HG03520 (cell line): ENCODE data around the gene ZNF532.
"Not testable (repeated sequence)": the region's sequence is repeated elsewhere in the genome, so short reads cannot be mapped to it uniquely, and the experiment has no call there.

Source experiments
- ATAC-seq: cut with Tn5 transposase; IDR thresholded peaks from one replicate; pipeline ENCODE4 v1.9.1; 2021; ENCODE audit warnings: mild to moderate bottlenecking, moderate library complexity; ENCODE audit not compliant: unreplicated experiment

Gene ZNF532

GRCh38 chr18:58864146-58865032 lies at the start of gene ZNF532:
Gene ZNF532, plus strand, starts transcription at chr18:58864877. CDS start in a region left out here.
- ATAC-seq: no peak

GRCh38 chr18:58819051-58819450 lies 45.6 kb upstream of the ZNF532 start:
- no peak for ATAC-seq

- ATAC-seq: no peak
Observed at GRCh38 chr18:58820251-58820650, 44.4 kb upstream of the ZNF532 start.

- ATAC-seq: no peak
Observed at GRCh38 chr18:58822944-58823343, 41.7 kb upstream of the ZNF532 start.

GRCh38 chr18:58823412-58823811 lies 41.3 kb upstream of the ZNF532 start:
- no peak for ATAC-seq

GRCh38 chr18:58826926-58827325 lies 37.8 kb upstream of the ZNF532 start:
- ATAC-seq: not testable (repeated sequence)

- no peak for ATAC-seq
Observed at GRCh38 chr18:58827428-58827827, 37.2 kb upstream of the ZNF532 start.

GRCh38 chr18:58827886-58828285 lies 36.8 kb upstream of the ZNF532 start:
- ATAC-seq: no peak

- ATAC-seq: no peak
Observed at GRCh38 chr18:58828399-58829121, 36.1 kb upstream of the ZNF532 start.

GRCh38 chr18:58829263-58829662 lies 35.4 kb upstream of the ZNF532 start:
- ATAC-seq: no peak

GRCh38 chr18:58829886-58830285 lies 34.8 kb upstream of the ZNF532 start:
- ATAC-seq: not testable (repeated sequence)

GRCh38 chr18:58831606-58832005 lies 33.1 kb upstream of the ZNF532 start:
- no peak for ATAC-seq

- no peak for ATAC-seq
Observed at GRCh38 chr18:58838165-58838860, 26.4 kb upstream of the ZNF532 start.

GRCh38 chr18:58838946-58839345 lies 25.7 kb upstream of the ZNF532 start:
- no peak for ATAC-seq

- ATAC-seq: no peak
Observed at GRCh38 chr18:58842978-58843687, 21.5 kb upstream of the ZNF532 start.

GRCh38 chr18:58843688-58844035 lies 21.0 kb upstream of the ZNF532 start:
- no peak for ATAC-seq

- no peak for ATAC-seq
Observed at GRCh38 chr18:58844871-58845270, 19.8 kb upstream of the ZNF532 start.

GRCh38 chr18:58845928-58846724 lies 18.6 kb upstream of the ZNF532 start:
- no peak for ATAC-seq

GRCh38 chr18:58847383-58848071 lies 17.1 kb upstream of the ZNF532 start:
- ATAC-seq: no peak
